Cerebellar cortex (tissue), 1 donor: ENCODE results near the gene SLC26A6.

Experiments
- DNase-seq: peaks from one replicate; pipeline ENCODE4 v3.0.0-alpha.2; 2015; ENCODE audit warnings: low spot score

SLC26A6 gene

DNA sequence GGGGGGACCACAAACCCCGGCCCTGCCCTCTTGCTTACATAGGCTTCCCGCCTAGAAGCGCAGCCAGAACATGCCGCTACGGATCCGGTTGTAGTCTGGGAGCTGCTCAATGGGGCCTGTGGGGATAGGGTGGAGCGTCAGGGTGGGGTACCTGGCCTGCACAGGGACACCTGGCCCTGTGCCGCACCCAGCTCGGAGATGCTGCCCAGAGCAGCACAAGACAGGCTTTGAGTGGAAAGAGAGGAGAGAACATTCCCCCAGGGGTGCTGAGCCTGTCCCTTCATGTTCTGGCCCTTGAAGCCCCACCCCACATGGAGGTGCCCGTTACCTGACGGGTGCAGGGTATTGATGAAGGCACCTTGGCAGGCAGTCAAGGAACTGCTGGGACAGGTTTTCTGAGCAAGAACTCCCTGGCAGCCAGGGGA is 36.2 kb downstream of the SLC26A6 start:
- DNase-seq = no peak

- DNase-seq = no peak
These were observed 36.8 kb downstream of the SLC26A6 start for GRCh38 chr3:48598323-48599076.

GRCh38 chr3:48597408-48597800 is 37.9 kb downstream of the SLC26A6 start:
- DNase-seq = no peak

- no peak for DNase-seq
These were observed 38.4 kb downstream of the SLC26A6 start for GRCh38 chr3:48596676-48597407.

GRCh38 chr3:48596157-48596556 is 39.1 kb downstream of the SLC26A6 start:
- no peak for DNase-seq

DNA sequence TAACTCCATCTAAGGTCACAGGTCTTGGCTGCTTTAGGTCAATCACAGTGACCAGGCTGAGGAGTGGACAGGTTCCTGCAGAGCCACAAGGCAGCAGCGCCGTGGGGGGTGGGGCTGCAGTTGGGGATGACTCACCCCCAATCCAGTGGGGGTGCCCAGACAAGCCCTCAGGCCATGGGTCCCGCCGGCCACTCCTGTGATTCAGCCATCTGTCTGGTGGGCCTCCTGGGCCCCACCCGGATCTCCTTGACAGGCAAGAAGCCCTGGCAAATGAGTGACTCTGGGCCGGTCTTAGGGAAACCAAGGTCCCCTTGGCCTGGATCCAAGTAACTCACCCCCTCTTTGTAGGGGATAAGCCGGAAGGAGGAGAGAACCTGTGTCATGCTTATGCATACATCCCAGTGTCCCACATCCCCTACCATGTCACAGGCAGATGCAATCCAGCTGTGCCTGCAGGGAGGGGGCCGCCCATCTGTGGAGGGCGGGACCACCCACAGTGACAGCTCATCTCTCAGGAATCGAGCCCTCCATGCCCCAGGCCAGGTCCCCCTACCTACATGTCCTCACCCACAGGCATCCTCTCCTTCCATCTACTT is 39.6 kb downstream of the SLC26A6 start:
- no peak for DNase-seq

GRCh38 chr3:48595075-48595525 is 40.2 kb downstream of the SLC26A6 start, which contains the start of gene COL7A1:
Gene COL7A1 (minus strand): TSS chr3:48595329. CDS start chr3:48595159, 170 bp downstream.
- DNase-seq = no peak

GRCh38 chr3:48594417-48595049 is 40.7 kb downstream of the SLC26A6 start:
- no peak for DNase-seq

DNA sequence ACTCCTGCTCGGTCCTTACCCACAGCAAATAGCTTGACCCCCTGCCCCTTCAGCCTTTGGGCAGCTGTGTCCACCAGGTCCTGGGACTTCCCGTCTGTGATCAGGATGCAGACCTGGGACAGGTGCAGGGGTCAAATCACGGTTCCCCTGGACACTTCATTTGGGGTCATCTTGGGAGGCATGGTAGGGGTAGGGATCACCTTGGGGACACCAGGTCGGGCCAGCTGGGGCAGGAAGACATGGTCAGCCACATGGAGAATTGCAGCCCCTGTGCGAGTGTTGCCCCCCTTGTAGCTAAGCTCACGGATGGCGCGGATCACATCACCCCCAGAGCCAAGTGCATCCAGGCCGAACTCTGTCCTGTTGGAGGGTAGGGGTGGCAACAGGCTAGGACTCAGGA is 41.9 kb downstream of the SLC26A6 start:
- no peak for DNase-seq

DNA sequence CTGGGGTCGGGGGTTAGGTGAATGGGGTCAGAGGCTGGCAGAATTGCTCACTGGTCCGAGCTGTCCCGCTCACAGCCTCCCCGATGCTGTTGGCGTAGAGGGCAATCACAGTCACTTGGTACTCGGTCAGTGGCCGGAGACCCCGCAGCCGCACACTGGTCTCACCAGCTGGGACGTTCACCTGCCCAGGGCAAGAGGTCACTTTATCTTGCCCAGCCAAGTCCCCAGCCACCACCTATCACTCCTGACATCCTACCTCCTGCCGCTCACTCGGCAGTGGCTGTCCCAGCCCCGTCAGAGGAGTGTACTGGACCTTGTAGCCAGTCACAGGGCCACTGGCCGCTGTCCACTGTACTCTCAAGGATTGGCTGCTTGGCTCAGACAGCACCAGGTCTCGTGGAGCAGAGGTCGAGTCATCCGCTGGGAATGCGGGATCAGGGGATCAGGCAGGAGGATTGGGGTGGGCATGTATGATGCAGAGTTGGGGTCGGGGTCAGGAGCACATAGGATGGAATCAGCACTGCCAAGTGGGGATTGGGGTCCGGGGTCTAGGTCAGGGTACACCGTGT is 42.7 kb downstream of the SLC26A6 start:
- no peak for DNase-seq

DNA sequence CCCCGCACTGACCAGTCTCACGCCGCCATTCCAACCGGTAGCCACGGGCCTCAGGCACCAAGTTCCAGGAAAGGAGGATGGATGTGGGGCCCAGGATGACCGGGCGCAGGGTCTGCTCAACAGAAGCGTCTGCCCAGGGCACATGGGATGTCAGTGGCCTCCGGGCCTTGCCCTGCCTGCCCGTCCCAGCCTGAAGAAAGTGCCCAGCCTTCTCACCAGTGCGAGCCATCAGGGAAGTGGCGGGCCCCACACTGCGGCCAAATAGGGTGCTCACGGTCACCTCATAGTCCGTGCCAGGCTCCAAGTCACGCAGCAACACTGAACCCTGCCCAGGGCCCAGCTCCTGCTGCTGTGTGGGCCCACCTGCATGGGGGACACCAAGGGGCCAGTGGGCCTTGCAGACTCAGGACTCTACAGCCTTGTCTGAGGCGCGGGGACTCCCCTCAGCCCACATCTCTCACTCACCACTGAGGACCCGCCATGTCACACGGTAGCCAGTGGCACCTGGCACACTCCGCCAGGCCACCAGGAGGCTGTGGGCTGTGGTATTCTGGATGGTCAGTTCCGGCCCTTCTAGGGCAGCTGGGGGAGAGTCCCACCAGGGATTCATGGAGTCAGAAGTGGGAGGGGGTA is 43.3 kb downstream of the SLC26A6 start:
- DNase-seq = no peak

- no peak for DNase-seq
These were observed 43.8 kb downstream of the SLC26A6 start for GRCh38 chr3:48591436-48591835.

- DNase-seq = no peak
These were observed 47.0 kb downstream of the SLC26A6 start for GRCh38 chr3:48588230-48588629.

- DNase-seq = no peak
These were observed 47.6 kb downstream of the SLC26A6 start for GRCh38 chr3:48587686-48588085.

- DNase-seq = no peak
These were observed 49.9 kb downstream of the SLC26A6 start for GRCh38 chr3:48585411-48585810.

- DNase-seq = no peak
These were observed 50.4 kb downstream of the SLC26A6 start for GRCh38 chr3:48584836-48585235.

DNA sequence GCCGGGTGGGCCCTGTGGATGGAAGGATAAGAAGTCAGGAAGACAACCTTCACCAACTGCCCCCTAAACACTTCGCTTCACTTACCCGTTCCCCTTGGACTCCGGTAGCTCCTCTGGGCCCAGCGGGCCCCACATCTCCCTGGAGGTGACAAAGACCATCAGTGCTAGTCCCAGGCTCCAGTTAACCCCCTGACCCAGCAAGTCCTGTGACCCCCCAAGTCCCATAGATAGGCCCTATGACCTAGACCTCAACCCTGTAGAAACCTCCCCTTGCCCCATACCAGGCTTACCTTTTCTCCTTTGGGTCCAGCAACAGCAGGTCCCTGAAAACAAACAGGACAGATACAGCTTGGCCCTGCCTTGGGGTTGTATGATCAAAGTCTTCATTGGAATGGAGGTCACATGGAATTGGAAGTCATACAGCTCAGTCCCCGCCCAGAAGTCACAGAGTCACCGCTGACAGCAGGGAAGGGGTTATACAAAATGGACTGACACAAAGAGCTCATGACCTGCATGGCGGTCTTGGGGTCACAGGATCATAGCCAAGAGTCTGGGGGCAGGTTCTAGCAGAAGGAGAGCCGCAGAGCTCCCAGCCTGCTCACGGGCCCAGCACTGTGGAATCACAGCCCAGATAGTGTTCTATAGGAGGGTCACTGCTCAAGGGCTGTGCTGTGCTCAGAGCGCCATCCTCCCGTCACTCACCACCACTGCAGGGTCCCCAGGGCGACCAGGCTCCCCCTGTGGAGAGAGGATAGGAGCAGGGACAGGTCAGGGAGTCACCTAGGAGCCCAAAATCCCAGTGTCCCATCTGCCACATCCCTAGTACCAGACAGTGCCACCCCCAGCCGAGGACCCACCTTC is 53.4 kb downstream of the SLC26A6 start:
- DNase-seq = no peak

DNA sequence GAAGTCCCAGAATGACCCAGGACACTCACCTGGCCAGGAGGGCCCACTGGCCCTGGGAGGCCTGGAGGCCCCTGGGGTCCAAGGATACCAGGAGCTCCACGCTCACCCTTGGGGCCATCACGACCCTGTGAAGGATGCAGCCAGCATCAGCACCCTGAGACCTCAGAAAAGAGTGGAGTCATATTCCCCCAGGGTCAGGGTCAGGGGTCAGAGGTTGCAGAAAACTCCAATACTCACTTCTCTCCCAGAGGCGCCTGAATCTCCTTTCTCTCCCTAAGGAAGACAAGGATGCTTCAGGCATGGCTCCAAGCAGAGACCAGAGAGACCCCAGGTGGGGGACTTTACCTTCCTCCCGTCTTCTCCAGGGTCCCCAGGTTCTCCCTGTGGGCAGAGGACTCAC is 58.6 kb downstream of the SLC26A6 start:
- DNase-seq = no peak
